HG03469 (cell line): Measurements from ENCODE around the gene CHRNB1.

Experiments used
- ATAC-seq: cut with Tn5 transposase; IDR thresholded peaks from one replicate; pipeline ENCODE4 v1.9.1; 2021; ENCODE audit warnings: mild to moderate bottlenecking, moderate library complexity, moderate number of reproducible peaks; ENCODE audit not compliant: unreplicated experiment

The CHRNB1 gene

GRCh38 chr17:7413346-7413985 lies 31.4 kb upstream of the CHRNB1 start:
- ATAC-seq = no peak

GRCh38 chr17:7414837-7415236 lies 30.0 kb upstream of the CHRNB1 start:
- ATAC-seq = no peak

DNA sequence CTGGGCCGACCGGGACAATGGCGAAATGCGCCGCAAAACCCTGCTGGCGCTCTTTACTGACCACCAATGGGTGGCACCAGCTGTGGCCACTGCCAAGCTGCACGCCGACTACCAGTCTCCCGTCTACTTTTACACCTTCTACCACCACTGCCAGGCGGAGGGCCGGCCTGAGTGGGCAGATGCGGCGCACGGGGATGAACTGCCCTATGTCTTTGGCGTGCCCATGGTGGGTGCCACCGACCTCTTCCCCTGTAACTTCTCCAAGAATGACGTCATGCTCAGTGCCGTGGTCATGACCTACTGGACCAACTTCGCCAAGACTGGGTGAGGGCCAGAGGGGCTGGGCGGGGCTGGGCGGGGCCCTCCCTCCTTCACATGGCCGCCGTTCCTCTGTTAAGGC lies 29.1 kb upstream of the CHRNB1 start:
- ATAC-seq = no peak

DNA sequence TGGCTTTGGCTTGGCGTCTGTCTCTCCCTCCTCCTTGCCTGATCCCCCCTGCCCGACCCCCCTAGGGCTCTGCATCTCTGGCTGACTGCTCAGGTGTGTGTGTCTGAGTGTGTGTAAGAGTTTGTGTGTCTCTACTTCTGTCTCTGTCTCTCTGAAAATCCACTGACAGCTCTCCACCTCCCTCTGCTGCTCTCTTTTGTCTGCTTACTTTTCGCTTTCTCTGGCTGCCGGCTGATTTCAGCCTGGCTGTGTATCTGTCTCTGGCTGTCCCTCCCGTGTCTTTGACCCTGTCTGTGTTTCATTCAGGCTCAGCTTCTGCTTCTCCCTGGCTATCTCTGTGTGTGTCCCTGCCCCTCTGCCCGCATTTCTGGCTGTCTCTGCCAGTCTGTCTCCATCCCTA lies 28.5 kb upstream of the CHRNB1 start:
- no peak for ATAC-seq

DNA sequence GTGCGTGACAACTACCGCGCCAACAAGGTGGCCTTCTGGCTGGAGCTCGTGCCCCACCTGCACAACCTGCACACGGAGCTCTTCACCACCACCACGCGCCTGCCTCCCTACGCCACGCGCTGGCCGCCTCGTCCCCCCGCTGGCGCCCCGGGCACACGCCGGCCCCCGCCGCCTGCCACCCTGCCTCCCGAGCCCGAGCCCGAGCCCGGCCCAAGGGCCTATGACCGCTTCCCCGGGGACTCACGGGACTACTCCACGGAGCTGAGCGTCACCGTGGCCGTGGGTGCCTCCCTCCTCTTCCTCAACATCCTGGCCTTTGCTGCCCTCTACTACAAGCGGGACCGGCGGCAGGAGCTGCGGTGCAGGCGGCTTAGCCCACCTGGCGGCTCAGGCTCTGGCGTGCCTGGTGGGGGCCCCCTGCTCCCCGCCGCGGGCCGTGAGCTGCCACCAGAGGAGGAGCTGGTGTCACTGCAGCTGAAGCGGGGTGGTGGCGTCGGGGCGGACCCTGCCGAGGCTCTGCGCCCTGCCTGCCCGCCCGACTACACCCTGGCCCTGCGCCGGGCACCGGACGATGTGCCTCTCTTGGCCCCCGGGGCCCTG lies 27.7 kb upstream of the CHRNB1 start:
- no peak for ATAC-seq

- no peak for ATAC-seq
Measured at GRCh38 chr17:7418472-7419152, 26.2 kb upstream of the CHRNB1 start.

DNA sequence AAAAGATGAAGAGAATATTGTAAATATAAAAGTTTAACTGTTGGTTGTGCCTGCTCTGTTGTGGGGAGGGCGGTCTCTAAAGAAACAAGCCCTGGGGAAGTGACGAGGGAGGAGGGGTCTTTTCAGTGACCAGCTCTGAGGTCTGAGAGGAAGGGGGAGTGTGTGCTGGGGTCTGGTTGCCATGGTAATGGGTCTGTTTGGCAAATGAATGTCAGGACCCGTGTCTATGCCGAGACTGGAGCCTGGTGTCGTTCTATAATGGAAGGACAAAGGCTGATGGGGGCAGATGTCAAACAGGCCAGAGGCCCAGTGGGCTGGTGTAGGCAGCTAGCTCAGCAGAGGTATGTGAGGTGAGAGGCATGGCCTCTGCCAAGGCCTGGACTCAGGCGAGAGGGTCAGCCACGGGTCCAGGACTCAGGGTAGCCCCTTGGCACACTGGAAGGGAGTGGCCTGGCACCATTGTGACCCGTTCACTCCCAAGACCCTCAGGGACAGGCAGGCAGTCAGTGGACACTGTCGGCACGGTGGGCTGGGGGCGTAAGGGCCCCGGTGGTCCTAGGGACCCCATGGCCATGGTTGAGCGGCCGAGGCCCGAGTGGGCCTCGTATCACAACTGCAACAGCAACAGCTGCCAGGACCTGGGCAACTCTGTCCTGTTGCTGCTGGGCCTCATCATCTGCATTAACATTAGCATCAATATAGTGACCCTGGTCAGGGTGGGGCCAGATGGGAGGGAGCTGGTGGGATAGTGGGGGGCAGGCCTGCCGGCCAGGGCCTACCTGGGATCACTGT lies 24.8 kb upstream of the CHRNB1 start, which contains the start of gene SPEM1:
Gene SPEM1, plus strand, starts transcription at position 506 of the 792 bp plus-strand sequence. Its CDS starts 61 bp downstream, at position 567.
- ATAC-seq = no peak

GRCh38 chr17:7421186-7421585 lies 23.7 kb upstream of the CHRNB1 start:
- no peak for ATAC-seq

- ATAC-seq = no peak
Measured at GRCh38 chr17:7423679-7424078, 21.2 kb upstream of the CHRNB1 start.

DNA sequence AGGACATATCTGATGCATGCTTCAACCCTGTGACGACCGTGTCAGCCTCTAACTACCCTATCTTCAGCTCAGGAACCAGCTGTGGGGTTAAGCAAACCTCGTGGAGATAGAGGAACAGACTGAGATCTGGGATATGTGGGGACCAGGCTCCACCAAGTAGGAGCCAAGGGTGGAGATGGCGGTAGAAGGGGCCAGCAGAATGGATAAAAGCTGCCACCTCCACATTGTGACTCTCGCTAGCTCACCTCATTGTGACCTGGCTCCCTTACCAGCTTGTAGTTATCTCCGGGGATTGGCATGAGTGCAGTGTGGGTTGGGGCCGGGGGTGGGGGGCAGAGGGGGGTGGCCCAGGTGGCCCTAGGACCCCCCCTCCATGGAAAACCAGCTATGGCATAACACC lies 19.5 kb upstream of the CHRNB1 start, which contains the start of gene SPEM2:
Gene SPEM2, plus strand, starts transcription at position 301 of the 400 bp plus-strand sequence. Its CDS starts 73 bp downstream, at position 374.
- no peak for ATAC-seq

DNA sequence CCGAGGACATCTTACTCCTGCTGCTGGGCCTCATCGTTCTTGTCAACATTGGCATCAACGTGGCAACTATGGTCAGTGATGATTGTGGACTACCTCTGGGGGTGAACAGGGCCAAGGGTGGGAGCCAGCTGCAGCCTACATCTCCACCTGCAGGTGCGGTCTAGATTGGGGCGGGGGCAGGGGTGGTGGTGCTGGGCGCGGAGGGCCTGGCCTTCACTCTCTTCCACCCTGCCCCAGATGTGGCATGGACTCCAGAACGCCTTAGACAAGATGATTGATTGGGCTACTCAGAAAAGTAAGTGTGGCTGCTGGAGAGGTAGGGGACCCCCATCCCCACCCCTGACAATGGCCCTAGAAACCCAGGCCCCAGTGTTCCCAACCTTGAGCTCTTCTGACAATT lies 19.1 kb upstream of the CHRNB1 start:
- no peak for ATAC-seq

DNA sequence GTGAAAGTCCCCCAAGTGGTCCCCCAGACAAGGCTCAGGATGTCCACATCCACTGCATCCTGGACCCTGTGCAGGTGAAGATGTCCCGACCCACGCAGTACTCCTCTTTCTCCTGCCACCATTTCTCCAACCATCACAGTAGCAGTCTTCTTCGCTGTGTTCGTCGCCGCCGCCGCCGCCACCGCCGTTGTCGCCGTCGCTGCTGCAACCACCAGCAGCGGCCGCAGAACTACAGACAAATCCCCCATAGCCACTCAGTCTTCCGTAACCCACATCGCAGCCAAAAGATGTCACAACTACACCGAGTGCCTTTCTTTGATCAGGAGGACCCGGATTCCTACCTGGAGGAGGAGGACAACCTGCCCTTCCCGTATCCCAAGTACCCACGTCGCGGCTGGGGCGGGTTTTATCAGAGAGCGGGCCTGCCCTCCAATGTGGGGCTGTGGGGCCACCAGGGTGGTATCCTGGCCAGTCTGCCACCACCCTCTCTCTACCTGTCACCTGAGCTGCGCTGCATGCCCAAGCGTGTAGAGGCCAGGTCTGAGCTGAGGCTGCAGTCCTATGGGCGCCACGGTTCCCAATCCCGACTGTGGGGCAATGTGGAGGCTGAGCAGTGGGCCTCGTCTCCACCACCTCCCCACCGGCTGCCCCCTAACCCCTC lies 18.5 kb upstream of the CHRNB1 start:
- no peak for ATAC-seq

DNA sequence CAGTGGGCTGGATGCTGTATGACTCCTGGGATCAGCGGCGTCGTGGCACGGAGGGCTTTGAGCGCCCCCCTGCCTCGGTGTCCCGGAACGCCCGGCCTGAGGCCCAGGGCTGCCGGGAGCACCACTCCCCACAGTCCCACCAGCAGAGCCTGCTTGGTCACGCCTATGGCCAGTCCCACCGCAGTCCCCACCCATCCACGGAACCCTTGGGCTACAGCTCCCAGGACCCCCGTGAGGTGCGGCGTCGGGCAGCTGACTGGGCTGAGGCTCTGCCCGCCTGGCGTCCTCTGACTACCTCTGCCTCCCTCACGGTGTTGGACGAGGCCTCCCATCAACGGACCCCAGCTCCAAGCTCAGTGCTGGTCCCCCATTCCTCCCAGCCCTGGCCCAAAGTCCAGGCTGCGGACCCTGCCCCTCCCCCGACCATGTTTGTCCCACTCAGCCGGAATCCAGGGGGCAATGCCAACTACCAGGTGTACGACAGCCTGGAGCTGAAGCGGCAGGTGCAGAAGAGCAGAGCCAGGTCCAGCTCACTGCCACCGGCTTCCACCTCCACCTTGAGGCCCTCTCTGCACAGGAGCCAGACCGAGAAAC lies 17.9 kb upstream of the CHRNB1 start:
- ATAC-seq = no peak

GRCh38 chr17:7427549-7427948 lies 17.3 kb upstream of the CHRNB1 start:
- no peak for ATAC-seq

- ATAC-seq = no peak
Measured at GRCh38 chr17:7428557-7428956, 16.3 kb upstream of the CHRNB1 start, which contains the start of gene SPEM3. TSS of gene SPEM3 (plus strand) at chr17:7428857. CDS start at chr17:7428903, 46 bp downstream.

DNA sequence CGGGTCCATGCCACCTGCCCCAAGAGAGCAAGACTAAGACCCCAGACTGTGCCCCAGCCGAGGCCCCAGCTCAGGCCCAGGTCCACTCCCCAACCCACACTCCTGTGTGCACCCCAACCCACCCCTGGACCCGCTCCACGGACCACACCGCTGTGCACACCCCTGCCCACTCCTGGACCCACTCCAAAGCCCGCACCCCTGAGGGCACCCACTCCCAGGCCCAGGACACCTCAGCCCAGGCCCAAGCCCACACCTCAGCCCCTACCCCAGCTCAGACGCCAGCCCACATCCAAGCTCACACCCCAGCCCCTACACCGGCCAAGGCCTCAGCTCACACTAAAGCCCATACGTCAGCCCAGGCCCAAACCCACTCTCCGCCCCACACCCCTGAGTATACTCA lies 15.1 kb upstream of the CHRNB1 start:
- no peak for ATAC-seq

DNA sequence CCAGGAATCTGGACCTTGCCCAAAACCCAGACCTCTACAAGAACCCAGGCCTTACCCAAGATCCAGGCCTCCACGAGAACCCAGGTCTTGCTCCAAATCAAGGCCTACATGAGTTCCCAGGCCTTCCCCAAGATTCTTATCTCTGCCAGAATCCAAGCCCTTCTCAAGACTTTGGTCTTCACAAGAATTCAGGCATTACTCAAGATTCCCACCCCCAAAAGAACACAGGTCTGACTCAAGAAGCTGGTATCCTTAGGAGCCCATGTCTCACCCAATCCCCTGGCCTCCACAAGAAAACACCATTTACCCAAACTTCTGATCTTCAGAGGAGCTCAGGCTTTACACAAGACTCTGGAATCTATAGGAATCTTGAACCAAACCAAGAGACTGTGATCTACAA lies 13.6 kb upstream of the CHRNB1 start:
- no peak for ATAC-seq

- no peak for ATAC-seq
Measured at GRCh38 chr17:7432296-7432695, 12.6 kb upstream of the CHRNB1 start.

DNA sequence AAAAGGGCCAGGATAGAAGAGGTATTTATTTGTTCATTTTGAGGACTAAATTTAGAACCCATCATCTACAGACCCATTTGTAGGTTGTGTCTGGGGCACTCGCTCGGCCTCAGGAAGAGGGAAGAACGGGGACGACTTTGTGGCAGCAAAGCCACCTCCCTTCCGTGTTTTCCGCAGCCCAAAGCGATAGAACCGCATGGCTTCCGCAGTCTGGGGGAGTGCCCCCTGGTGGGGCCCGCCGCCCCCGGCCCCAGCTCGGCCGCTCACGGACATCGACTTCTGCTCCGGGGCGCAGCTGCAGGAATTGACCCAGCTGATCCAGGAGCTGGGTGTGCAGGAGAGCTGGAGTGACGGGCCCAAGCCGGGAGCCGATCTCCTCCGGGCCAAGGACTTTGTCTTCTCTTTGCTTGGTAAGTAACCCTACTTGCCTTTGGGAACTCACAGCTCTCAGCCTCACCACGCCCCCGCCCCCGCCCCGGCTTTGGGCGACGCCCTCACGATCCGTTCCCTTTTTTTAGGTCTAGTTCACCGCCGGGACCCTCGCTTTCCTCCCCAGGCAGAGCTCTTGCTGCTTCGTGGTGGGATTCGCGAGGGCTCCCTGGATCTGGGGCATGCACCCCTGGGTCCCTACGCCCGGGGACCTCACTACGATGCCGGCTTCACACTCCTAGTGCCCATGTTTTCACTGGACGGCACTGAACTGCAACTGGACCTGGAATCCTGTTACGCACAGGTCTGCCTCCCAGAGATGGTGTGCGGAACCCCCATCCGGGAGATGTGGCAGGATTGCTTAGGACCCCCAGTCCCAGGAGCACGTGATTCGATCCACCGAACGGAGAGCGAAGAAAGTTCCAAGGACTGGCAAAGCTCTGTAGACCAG lies 8.9 kb upstream of the CHRNB1 start:
- ATAC-seq = no peak
